ENCODE data around the gene SEC14L2.
A peak's percentile ranks its signal among the peaks of the same experiment; 100 is the strongest.

SEC14L2 gene

GRCh38 chr22:30439836-30440235, 43.0 kb downstream of the SEC14L2 start:
- TF ChIP-seq EZH2 (IDR thresholded peaks at IDR 0.05; ENCODE audit: borderline replicate concordance, low read length) = no peak
- TF ChIP-seq CTCF (IDR thresholded peaks at IDR 0.05; ENCODE audit: low read length) = no peak
- Histone ChIP-seq H3K36me3 (ENCODE audit: insufficient read depth, low read length) (no peaks in the 10 kb centered on the region; the same call in 1 of the 2 replicates), H3K9me3 (ENCODE audit: low read length) (0 out of 2 replicates have a peak, but pooled peaks cover 2% of the 10 kb centered on the region), H3K4me1 (ENCODE audit: insufficient read depth, low read length, severe bottlenecking) (peaks cover 13% of the 10 kb centered on the region), H3K9ac (ENCODE audit: low read length) (no peak overlapping the region), H3K4me2 (ENCODE audit: low read length) (no peak overlapping the region), H3F3A (ENCODE audit: insufficient read depth, low read length) (no peaks in the 10 kb centered on the region), H3K79me2 (ENCODE audit: insufficient read depth, low read length) (no peaks in the 10 kb centered on the region), H2AFZ (ENCODE audit: low read length) (no peak overlapping the region), H4K20me1 (ENCODE audit: insufficient read depth, low read length) (no peaks in the 10 kb centered on the region), H3K4me3 (ENCODE audit: low read depth, low read length, poor library complexity, severe bottlenecking) (no peak overlapping the region), H3K27ac (ENCODE audit: low read depth, low read length, poor library complexity, severe bottlenecking) (no peak overlapping the region), H3K9me2 (ENCODE audit: low read depth, low read length) (no peaks in the 10 kb centered on the region), H3K27me3 (ENCODE audit: insufficient read depth, low read length) (no peaks in the 10 kb centered on the region)

- no peaks in the 10 kb centered on the region for H3K27me3 ChIP-seq (ENCODE audit: insufficient read depth, low read length)
- H3K79me2 ChIP-seq (ENCODE audit: insufficient read depth, low read length) = no peaks in the 10 kb centered on the region
- H3F3A ChIP-seq (ENCODE audit: insufficient read depth, low read length) = no peaks in the 10 kb centered on the region
- TF ChIP-seq EZH2 (IDR thresholded peaks at IDR 0.05; ENCODE audit: borderline replicate concordance, low read length) (no peak), CTCF (IDR thresholded peaks at IDR 0.05; ENCODE audit: low read length) (no peak)
- H3K9me3 ChIP-seq (ENCODE audit: low read length) = no peaks in the 10 kb centered on the region
- H3K9me2 ChIP-seq (ENCODE audit: low read depth, low read length) = no peaks in the 10 kb centered on the region
- H3K4me3 ChIP-seq (ENCODE audit: low read depth, low read length, poor library complexity, severe bottlenecking) = no peak overlapping the region
- H4K20me1 ChIP-seq (ENCODE audit: insufficient read depth, low read length) = no peaks in the 10 kb centered on the region
- H3K27ac ChIP-seq (ENCODE audit: low read depth, low read length, poor library complexity, severe bottlenecking) = no peak overlapping the region
- no peak overlapping the region for H3K9ac ChIP-seq (ENCODE audit: low read length)
- peaks cover 3% of the 10 kb centered on the region for H3K4me1 ChIP-seq (ENCODE audit: insufficient read depth, low read length, severe bottlenecking)
- no peak overlapping the region for H2AFZ ChIP-seq (ENCODE audit: low read length)
- H3K36me3 ChIP-seq (ENCODE audit: insufficient read depth, low read length) = no peaks in the 10 kb centered on the region
- H3K4me2 ChIP-seq (ENCODE audit: low read length) = no peak overlapping the region
These were observed 44.3 kb downstream of the SEC14L2 start for GRCh38 chr22:30441088-30441487.

DNA sequence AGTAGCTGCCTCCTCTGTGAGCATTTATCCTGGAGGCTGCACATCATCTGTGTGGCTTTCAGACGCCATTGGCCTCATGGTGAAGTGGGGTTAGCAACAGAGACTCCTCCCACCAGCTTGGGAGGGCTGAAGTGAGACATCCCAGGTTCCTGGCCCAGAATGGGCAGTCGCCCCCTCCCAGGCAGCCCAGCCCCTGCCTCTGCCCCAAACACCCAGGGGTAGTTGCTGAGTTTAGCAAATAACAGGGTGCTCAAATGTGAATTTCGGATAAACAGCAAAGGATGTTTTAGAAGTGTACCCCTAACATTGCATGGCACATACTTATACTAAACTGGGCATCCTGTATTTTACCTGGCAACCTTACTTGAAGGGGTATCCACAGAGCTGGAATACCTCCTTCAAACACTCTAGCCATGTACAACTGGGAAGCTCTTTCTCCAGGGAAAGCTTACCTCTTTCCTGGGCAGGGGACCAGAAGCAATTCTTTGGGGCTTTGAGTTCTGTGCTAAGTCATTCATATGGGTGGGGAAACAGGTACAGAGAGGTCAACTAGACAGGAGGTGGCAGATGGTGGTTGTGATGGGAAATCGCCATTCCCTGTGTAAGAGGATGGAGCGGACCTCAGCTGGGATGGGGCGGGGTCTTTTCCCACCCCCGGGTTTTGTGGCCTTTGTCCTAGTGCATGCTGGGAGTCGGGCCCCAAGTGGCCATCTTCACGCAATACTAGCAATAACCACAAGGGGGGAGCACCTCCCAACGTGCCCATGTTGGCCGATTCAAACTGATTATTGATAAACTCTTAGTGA, 48.0 kb downstream of the SEC14L2 start:
- H3K9me3 ChIP-seq (ENCODE audit: low read length) = no peaks in the 10 kb centered on the region
- no peak overlapping the region for H3K9ac ChIP-seq (ENCODE audit: low read length)
- no peaks in the 10 kb centered on the region for H3K27me3 ChIP-seq (ENCODE audit: insufficient read depth, low read length)
- H3K4me2 ChIP-seq (ENCODE audit: low read length) = no peak overlapping the region; the same call in 1 of the 2 replicates
- H3K79me2 ChIP-seq (ENCODE audit: insufficient read depth, low read length) = no peaks in the 10 kb centered on the region
- no peaks in the 10 kb centered on the region for H3F3A ChIP-seq (ENCODE audit: insufficient read depth, low read length)
- peaks cover 3% of the 10 kb centered on the region for H3K4me1 ChIP-seq (ENCODE audit: insufficient read depth, low read length, severe bottlenecking)
- TF ChIP-seq CTCF (IDR thresholded peaks at IDR 0.05; ENCODE audit: low read length) (peak; percentile 81), EZH2 (IDR thresholded peaks at IDR 0.05; ENCODE audit: borderline replicate concordance, low read length) (no peak)
- H3K4me3 ChIP-seq (ENCODE audit: low read depth, low read length, poor library complexity, severe bottlenecking) = no peak overlapping the region
- no peaks in the 10 kb centered on the region for H4K20me1 ChIP-seq (ENCODE audit: insufficient read depth, low read length)
- no peak overlapping the region for H2AFZ ChIP-seq (ENCODE audit: low read length)
- no peak overlapping the region for H3K27ac ChIP-seq (ENCODE audit: low read depth, low read length, poor library complexity, severe bottlenecking)
- no peaks in the 10 kb centered on the region for H3K36me3 ChIP-seq (ENCODE audit: insufficient read depth, low read length)
- H3K9me2 ChIP-seq (ENCODE audit: low read depth, low read length) = no peaks in the 10 kb centered on the region
